ENCODE results near the gene SLMAP.

The SLMAP gene

DNA sequence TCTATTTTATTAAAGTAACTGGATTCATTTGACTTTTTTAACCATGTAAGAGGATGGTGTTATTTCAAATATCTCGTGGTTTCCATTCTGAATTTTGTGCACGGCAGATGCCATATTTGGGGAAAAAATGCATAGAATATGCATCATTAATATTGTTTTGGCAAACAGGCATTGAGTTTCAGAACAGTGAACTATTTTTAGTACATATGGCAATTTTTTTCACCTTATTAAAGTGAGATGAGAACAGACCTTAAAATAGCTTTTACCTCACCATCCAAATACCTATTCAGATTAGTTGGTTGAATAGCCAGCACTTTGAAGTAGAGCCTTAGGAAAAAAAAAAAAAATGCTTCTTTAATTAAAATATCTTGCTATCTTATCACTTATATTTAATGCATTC, 134.8 kb downstream of the SLMAP start:
- no peaks in the 10 kb centered on the region for H3K79me2 ChIP-seq
- H3K27ac ChIP-seq: no peak overlapping the region
- H3K4me3 ChIP-seq (ENCODE audit: low read depth, low read length): no peak overlapping the region
- H3K27me3 ChIP-seq (ENCODE audit: control insufficient read depth, insufficient read depth, low read length): no peaks in the 10 kb centered on the region
- H3K36me3 ChIP-seq (ENCODE audit: control insufficient read depth, insufficient read depth, low read length): no peaks in the 10 kb centered on the region
- H3K9me3 ChIP-seq (ENCODE audit: control insufficient read depth, low read length): no peaks in the 10 kb centered on the region
- TF ChIP-seq, protein P1, sequence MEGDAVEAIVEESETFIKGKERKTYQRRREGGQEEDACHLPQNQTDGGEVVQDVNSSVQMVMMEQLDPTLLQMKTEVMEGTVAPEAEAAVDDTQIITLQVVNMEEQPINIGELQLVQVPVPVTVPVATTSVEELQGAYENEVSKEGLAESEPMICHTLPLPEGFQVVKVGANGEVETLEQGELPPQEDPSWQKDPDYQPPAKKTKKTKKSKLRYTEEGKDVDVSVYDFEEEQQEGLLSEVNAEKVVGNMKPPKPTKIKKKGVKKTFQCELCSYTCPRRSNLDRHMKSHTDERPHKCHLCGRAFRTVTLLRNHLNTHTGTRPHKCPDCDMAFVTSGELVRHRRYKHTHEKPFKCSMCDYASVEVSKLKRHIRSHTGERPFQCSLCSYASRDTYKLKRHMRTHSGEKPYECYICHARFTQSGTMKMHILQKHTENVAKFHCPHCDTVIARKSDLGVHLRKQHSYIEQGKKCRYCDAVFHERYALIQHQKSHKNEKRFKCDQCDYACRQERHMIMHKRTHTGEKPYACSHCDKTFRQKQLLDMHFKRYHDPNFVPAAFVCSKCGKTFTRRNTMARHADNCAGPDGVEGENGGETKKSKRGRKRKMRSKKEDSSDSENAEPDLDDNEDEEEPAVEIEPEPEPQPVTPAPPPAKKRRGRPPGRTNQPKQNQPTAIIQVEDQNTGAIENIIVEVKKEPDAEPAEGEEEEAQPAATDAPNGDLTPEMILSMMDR (IDR thresholded peaks at IDR 0.05): no peak
- no peak overlapping the region for H3K4me2 ChIP-seq (ENCODE audit: low read length)
- H2AFZ ChIP-seq: no peak overlapping the region
- no peak overlapping the region for H3K9ac ChIP-seq
- H3K4me1 ChIP-seq: no peaks in the 10 kb centered on the region

DNA sequence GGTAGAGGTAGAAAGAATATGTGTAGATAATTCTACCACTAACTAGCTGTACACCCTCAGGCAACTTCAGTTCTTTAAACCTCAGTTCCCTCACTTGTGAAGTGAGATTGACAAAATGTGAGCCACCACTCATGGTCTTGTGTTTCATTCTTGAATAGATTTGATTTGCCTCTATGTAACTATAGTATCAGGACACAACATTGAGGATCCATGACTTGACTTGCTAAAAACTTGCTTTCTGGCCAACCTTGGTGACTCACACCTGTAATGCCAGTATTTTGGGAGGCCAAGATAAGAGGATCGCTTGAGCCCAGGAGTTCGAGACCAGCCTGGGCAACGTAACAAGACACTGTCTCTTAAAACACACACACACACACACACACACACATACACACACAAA, 136.3 kb downstream of the SLMAP start:
- TF ChIP-seq, protein P1 (IDR thresholded peaks at IDR 0.05): no peak
- no peaks in the 10 kb centered on the region for H3K79me2 ChIP-seq
- H2AFZ ChIP-seq: no peak overlapping the region
- H3K27me3 ChIP-seq (ENCODE audit: control insufficient read depth, insufficient read depth, low read length): no peaks in the 10 kb centered on the region
- H3K9ac ChIP-seq: no peak overlapping the region
- H3K4me3 ChIP-seq (ENCODE audit: low read depth, low read length): no peak overlapping the region
- no peaks in the 10 kb centered on the region for H3K4me1 ChIP-seq
- no peaks in the 10 kb centered on the region for H3K36me3 ChIP-seq (ENCODE audit: control insufficient read depth, insufficient read depth, low read length)
- no peak overlapping the region for H3K27ac ChIP-seq
- no peaks in the 10 kb centered on the region for H3K9me3 ChIP-seq (ENCODE audit: control insufficient read depth, low read length)
- H3K4me2 ChIP-seq (ENCODE audit: low read length): no peak overlapping the region

DNA sequence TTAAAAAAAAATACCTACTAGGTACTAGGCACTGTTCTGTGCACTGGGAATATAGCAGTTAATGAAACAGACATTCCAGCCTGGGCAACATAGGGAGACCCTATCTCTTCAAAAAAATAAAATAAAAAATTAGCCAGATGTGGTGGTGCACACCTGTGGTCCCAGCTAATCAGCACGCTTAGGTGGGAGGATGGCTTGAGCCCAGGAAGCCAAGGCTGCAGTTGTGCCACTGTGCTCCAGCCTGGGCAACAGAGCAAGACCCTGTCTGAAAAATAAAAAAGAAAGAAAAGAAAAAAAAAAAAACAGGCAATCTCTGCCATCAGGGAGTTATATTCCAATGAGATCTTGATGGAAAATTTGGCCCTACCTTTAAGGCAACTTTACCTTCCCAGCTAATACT, 137.0 kb downstream of the SLMAP start:
- H3K27me3 ChIP-seq (ENCODE audit: control insufficient read depth, insufficient read depth, low read length): no peaks in the 10 kb centered on the region
- no peaks in the 10 kb centered on the region for H3K79me2 ChIP-seq
- H3K4me2 ChIP-seq (ENCODE audit: low read length): no peak overlapping the region
- H2AFZ ChIP-seq: no peak overlapping the region
- no peak overlapping the region for H3K4me3 ChIP-seq (ENCODE audit: low read depth, low read length)
- H3K4me1 ChIP-seq: no peaks in the 10 kb centered on the region
- H3K9ac ChIP-seq: no peak overlapping the region
- TF ChIP-seq, protein P1 (IDR thresholded peaks at IDR 0.05): no peak
- H3K9me3 ChIP-seq (ENCODE audit: control insufficient read depth, low read length): no peaks in the 10 kb centered on the region
- no peak overlapping the region for H3K27ac ChIP-seq
- no peaks in the 10 kb centered on the region for H3K36me3 ChIP-seq (ENCODE audit: control insufficient read depth, insufficient read depth, low read length)

DNA sequence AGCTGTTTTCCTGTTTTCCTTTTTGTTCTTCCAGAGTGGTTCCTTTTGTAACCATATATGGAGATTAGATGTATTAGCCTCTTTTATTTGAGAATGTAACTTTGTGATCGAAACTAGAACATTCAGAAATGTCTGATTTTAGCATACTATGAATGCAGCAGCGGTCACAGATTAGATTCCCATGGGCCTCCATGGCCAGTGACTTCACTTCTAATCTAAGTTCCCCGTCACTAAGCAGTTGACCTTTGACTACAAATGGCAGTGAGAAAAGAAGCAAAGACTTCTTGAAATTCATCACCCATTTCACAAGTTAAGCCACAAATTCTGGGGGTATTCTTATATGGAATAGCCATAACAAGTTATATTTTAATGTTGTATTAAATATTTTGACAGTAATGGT, 137.6 kb downstream of the SLMAP start:
- Histone ChIP-seq H3K9me3 (ENCODE audit: control insufficient read depth, low read length) (no peaks in the 10 kb centered on the region), H3K27ac (no peak overlapping the region), H3K79me2 (no peaks in the 10 kb centered on the region), H3K27me3 (ENCODE audit: control insufficient read depth, insufficient read depth, low read length) (no peaks in the 10 kb centered on the region), H3K4me3 (ENCODE audit: low read depth, low read length) (no peak overlapping the region), H2AFZ (no peak overlapping the region), H3K9ac (no peak overlapping the region), H3K4me2 (ENCODE audit: low read length) (no peak overlapping the region), H3K4me1 (no peaks in the 10 kb centered on the region), H3K36me3 (ENCODE audit: control insufficient read depth, insufficient read depth, low read length) (no peaks in the 10 kb centered on the region)
- TF ChIP-seq, protein P1 (IDR thresholded peaks at IDR 0.05): no peak

DNA sequence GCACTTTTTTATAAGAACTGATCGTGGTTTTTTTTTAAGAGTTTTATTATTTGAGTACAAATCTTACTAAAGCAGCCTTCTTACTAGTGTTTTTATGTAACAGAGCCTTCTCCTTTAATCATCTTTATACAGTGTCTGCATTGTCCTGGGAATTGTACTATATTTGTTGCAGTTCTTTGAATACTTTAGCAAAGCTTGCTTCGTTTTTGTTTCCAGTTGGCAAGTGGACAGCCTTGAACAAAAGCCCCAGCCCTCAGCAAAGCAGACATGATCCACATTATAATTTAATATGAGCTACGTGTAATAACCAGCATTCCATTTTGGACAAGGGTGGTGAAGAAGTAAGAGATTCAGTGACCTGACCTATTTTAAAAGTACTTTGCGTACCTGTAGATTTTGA, 139.9 kb downstream of the SLMAP start:
- Histone ChIP-seq H3K4me2 (ENCODE audit: low read length) (no peak overlapping the region), H3K27me3 (ENCODE audit: control insufficient read depth, insufficient read depth, low read length) (no peaks in the 10 kb centered on the region), H2AFZ (no peak overlapping the region), H3K9me3 (ENCODE audit: control insufficient read depth, low read length) (no peaks in the 10 kb centered on the region), H3K79me2 (no peaks in the 10 kb centered on the region), H3K9ac (no peak overlapping the region), H3K4me1 (no peaks in the 10 kb centered on the region), H3K36me3 (ENCODE audit: control insufficient read depth, insufficient read depth, low read length) (no peaks in the 10 kb centered on the region), H3K4me3 (ENCODE audit: low read depth, low read length) (no peak overlapping the region), H3K27ac (no peak overlapping the region)
- TF ChIP-seq, protein P1 (IDR thresholded peaks at IDR 0.05): no peak
